NCI-H2081 treated with DMSO at 0.1 percent for 48 hours (cell line): ENCODE measurements around the gene PTPRG.
"Not testable (repeated sequence)": the region's sequence is repeated elsewhere in the genome, so short reads cannot be mapped to it uniquely, and the experiment has no call there.

Experiments
- DNase-seq: peaks from one replicate; lab custom pipeline; 2025; lab: John Stamatoyannopoulos, UW

Gene PTPRG

DNA sequence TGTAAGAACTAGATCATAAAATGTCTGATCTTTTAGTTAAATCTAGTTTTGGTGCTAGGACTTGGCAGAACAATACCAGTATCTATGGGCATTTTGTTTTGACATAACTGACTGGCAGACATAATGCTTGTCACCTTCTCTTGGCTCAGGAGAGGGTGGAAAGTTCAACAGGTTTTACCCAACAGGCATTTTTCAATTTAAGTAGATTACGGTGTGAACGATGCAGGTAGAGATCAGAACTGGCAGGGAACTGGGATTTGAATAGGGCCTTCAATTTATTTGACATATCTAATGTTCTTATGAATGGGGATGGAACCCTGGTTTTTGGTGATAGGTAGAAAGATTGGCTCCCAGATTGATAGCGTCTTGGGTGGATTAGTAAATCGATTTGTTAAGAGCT is 460.9 kb downstream of the PTPRG start:
- no peak for DNase-seq

DNA sequence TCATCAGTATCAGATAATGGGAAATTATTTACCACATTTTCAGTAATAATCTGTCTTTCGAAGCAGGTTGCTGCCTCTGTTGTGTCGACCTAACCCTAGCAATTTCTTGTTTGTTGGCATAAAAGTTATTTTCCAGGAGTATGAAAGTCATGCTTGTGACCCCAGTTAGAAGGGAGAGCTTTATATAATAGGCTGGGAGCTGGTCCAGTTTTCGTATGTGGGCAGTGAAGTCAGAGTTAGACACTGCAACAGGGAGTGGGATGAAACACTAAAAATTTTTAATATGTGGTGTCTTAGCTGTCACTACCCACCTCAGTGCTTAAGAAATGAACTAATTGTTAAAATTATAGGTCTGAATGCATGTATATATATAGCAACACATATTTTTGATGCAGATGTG is 463.5 kb downstream of the PTPRG start:
- DNase-seq: no peak

DNA sequence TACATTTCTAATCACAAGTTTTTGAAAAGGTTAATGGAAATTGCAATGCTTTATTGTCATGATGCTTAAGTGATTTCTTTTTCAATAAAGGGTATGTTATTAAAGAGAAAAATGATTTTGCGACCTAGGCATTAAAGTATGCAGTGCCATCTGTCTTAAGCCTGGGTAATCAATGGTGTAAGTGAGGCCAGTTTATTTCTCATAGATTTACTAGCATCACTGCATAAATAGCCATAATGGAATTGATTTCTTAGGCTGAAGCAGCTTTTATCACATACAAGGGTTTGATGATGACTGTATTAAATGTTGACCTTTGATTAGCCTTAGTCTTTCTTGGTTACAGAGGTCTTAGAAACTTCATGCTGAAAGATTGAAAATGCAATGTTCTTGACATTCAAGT is 464.5 kb downstream of the PTPRG start:
- no peak for DNase-seq

DNA sequence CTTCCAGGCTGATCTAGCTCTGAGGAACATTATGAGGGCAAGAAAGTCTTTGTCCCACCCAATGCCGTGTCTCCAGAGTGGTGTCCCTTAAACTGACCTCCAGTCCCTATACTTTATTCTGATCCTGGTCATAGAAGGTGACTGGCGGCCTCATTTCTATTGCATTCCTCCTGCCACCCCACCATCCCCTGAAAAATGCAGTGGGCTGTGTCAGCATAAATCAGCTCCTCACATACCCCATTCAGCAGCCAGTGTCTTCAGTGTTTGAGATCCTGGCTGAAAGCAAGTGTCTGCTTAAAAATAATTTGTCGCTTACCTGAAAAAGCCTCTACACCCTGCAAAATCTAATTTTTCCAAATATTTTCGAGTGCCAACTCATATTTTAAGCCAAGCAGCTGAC is 465.9 kb downstream of the PTPRG start:
- no peak for DNase-seq

DNA sequence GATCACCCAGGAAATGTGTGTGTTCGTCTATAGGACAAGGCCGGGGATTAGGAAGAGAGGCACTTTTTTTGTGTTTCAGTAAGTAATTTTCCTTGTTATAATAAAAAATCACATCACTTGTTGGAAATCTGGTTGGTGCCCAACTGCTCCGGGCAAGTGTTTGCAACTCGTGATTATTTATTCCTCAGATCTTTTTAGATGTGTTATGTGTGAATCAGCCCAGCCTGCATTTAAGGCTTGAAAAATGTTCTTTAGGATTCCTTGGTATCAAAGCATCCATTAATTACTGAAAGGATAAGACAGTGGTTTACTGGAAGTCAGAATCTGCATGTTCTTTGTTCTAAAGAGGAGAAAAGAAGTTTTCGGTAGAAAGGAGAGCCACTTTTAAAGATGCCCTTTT is 466.4 kb downstream of the PTPRG start:
- no peak for DNase-seq

DNA sequence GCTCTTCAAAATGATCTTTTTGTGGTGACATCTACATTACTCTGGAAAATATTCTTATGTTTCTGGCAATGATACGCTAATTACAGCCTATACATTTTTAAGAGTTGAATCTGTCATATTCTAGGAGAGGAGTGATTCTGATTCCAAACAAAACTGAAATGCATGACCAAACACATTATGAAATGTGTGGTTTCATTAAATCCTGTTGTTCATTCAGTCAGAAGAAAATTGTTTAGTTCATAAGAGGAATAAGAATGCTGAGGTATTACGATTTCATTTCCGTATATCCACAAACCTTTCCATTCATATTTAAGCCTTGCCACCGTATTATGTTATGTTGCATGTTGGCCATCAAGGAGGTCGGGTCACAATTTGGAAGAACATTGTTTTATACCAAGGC is 466.9 kb downstream of the PTPRG start:
- DNase-seq: no peak

DNA sequence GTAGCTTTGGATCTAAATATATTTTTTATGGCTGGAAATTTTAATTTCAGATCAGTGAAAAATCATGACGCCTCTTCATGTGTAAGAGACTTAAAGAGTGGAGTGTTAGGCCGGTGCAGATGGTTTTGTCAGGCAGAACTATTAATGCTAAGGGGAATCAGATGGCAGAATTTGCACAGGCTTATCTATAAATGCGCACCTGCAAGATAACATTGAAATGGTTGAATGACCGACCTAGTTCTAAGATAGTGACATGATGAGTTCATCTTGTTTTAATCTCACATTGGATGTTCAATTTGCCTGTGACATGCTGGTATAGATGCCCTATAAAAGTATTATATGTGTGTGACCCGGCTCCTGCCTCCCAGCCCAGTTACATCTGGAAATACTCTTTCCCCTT is 471.4 kb downstream of the PTPRG start:
- no peak for DNase-seq

DNA sequence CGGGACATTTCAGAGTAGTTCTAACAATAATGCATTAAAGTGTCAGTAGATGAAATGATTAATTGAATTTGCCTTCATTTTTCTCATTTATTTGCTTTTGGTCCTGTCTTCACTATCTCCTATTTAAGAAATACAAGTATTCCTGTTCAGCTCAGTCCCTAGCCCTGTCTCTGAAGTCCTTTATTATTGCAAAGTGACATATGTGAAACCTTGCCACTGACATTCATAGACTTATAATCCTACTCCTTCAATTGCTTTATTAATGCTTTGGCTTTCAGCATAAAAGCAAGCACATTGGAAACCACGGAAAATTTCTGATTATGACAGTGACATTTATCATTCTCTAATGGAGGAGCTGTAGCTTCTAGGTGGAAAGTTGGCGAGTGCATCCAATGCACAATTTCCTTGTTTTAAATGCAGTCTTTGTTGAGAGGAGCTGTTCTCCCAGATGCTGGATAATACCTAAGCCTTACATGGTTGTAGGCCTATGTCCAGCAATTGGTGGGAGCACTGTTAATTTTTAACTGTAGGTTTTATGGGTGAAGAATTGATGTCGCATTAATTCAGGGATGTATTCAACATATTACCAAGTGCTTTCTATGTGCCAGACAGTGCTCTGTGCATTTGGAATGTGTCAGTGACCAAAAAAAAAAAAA is 474.2 kb downstream of the PTPRG start:
- DNase-seq: no peak

DNA sequence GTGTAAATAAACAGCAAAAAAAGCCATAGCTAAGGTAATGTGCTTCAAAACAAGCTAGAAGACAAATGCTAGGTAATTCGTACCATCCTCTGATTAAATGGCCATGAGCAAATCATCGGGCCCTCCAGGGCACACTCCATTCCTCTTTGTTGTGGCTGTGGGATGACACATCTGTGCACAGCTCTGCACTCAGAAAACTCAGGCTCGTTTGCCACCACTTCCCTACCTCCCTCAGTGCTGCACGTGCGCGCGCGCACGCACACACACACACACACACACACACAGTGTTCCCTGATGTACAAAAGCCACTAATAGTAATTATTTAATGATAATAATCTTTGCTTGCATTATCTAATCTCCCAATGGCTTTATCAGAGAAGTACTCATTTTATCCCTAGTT is 475.4 kb downstream of the PTPRG start:
- DNase-seq: no peak

DNA sequence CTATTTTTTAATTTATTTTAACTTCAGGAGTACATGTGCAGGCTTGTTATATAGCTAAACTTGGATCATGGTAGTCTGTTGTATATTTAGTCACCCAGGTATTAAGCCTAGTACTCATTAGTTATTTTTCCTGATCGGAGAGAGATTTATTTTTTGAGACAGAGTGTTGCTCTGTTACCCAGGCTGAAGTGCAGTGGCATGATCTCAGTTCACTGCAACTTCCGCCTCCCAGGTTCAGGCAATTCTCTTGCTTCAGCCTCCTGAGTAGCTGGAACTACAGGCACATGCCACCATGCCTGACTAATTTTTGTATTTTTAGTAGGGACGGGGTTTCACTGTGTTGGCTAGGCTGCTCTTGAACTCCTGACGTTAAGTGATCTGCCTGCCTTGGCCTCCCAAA is 477.4 kb downstream of the PTPRG start:
- not testable (repeated sequence) for DNase-seq

DNA sequence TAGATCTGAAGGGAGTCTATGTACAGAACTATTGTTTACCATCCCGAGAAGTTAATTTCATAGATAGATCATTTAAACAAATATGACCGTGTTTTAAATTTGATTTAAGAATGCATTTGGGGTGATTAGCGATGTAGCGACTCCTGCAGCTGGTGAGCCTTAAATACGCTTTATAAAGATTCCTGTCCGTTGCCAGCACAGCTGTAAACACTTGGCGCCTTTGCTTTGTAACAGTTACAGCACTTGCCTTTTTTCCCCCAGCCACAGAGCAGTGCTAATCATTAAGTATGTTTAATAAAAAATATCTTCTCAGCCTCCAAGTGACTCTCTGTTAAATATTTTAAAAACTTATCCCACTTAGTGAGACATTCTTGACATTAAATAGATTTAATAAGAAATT is 478.2 kb downstream of the PTPRG start:
- no peak for DNase-seq

DNA sequence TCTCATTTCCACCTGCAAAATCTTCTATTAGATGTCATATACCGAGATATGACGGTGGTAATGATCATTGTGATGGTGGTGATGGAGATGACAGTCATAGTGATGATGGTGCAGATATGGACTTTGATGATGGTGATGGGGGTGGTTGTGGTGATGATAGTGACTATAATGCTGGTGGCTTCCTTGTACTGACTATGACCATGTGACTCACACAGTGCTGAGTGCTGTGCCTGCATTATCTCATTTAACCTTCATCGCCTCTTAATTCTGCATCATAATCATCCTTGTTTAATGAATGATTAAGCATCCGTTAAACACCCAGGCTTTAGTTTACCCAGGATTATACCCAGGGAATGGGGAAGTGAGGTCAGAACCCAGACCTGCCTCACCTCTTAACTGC is 480.3 kb downstream of the PTPRG start:
- no peak for DNase-seq

DNA sequence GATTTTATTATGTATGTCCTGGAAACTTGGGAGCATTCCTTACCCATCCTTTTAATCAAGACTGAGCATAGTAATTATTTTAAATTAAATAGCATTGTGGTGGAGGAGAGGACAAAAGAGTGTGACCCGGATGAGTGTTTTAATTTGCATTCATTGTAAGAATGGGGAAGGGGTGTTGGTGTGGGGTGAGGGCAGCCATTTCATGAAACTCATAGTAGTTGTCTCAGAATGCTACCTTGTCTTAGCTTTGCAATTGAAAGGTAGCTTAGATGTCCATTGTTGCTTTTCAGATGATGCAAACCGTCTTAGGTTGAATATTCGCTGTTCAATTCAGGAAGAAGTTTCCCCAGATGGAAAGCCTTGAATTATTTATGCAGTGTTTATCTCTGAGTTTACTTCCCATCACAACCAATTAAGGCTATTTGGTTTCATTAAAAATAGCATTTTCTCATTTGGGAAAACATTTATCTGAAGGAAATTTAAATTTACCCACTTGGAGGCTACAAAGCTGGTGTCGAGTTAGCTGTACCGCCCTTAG is 483.6 kb downstream of the PTPRG start:
- no peak for DNase-seq

DNA sequence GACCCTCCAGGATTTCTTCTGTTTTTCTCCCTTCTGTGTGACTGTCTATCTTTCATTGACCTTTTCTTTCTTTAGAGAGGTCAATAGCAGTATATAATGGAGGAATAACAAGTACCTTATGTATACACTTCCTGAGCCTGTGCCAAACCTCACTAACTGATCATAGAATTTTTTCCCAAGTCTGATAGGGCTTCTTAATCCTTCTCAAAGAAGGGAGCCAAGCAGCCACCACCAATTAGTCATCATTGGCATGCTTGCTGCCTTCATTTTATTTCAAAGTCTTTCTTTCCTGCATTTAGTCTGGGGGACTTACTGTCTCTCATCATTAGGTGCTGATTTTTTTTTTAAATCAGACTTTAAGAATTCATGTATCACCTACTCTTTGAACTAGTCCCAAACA is 485.0 kb downstream of the PTPRG start:
- no peak for DNase-seq

DNA sequence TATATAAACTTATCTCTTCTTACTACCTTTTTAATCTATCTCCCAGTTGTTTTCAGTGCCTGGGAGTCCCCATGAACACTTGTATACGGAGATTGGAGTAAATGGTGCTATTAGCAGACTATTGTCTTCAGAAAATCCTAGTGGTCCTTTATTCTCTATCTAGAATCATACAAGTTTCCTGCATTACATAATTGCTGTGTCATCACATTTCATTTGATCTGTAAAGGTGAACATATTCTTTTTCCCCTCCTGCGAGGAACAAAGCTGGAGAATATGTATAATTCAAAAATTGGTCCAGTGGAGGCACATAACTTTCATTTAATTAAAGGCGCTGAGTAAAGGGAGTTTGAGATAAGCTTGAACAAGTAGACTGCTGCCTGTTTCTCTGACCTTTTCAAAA is 487.2 kb downstream of the PTPRG start:
- DNase-seq: no peak

DNA sequence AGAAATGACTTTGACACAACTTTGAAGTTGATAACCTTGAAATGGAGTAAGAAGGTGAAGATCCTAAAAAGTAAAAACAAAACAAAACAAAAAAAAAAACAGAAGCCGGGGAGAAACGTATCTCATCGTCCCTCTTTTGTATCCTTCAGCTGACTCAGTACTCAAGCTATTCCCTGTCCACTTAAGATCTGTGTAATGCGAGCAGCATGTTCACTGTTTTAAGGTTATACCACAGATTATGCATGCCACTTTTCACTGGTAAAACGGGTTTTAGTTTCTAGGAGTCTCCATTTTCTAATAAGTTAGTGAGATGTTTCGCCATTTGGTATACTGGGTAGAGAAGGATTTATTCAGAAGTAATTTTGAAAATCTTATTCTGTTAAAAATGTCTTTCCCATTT is 487.7 kb downstream of the PTPRG start:
- DNase-seq: no peak

DNA sequence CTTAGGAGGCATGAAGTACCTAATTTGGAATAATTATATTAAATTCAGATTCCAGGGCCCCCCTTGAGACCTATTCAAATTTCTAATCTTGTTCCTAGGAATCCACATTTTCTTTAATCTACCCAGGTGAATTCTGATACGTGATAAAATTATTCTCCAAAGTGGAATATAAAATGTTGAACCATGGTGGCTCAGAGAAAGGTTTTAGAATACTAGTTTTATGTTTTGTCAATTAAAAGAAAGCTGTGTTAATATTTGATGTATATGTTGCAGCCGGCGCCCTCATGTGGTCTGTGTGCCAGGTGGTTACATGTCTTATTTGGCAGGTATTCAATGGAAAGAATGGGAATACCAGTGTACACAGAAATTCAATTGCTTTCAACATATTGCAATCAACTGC is 490.1 kb downstream of the PTPRG start:
- DNase-seq: peak; percentile 69

DNA sequence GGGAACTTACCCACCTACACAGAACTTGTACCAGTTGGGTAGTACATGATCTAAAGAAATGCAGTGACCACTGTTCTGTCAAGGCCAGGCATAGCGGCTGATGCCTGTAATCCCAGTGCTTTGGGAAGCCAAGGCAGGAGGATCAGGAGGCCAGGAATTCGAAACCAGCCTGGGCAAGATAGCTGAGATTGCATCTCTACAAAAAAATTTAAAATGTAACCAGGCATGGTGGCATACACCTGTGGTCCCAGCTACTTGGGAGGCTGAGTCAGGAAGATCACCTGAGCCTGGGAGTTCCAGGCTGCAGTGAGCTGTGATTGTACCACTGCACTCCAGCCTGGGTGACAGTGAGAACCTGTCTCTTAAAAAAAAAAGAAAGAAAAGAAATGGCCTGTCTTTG is 491.0 kb downstream of the PTPRG start:
- no peak for DNase-seq

DNA sequence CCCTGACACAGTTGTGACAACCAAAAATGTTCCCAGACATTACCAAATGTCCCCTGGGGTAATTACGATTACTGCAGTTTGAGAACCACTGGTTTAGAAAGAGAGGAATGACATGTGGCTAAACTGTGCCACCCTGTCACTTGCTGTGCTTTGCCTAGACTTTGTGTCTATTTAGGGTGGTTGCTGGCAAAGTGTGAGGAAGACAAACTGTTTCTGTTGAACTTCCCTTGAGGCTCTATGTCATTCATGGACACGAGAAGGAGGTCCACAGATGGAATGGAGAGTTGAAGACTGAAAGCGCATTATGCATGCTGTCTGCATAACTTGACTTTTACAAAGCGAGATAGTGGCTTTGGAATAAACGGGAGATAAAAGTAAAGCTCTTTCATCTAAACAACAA is 495.3 kb downstream of the PTPRG start:
- no peak for DNase-seq

DNA sequence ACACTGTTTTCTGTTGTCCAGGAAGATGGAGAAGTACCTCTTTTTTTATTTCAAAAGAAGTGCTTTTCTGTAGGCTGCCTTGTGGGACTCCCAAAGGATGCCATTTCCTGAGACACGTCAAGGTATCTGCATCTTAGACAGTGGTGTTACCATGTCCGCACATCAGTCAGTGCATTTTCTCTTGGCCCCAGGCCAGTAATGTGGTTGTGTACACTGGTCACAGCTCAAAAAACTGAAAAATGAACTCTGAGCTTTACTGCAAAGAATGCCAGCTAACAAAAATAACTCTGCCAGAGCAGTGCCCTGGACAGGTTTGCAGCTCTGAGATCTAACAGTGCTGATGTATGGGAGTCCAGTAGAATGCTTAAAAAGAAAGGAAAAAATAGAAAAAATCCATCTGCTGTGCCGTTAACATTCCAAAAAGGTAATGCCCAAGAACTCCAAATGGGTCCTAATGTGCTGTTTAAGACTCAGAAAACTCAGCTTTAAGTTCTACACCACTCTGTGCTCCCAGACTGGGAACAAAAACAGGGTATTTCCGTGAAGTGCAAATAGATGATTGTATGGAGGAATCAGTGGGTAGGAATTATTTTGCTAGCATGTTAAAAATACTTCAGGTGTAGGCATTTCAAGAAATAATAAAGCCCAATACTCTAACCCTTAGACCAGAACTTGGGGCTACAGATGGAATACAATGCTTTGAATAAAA is 496.1 kb downstream of the PTPRG start:
- DNase-seq: no peak

DNA sequence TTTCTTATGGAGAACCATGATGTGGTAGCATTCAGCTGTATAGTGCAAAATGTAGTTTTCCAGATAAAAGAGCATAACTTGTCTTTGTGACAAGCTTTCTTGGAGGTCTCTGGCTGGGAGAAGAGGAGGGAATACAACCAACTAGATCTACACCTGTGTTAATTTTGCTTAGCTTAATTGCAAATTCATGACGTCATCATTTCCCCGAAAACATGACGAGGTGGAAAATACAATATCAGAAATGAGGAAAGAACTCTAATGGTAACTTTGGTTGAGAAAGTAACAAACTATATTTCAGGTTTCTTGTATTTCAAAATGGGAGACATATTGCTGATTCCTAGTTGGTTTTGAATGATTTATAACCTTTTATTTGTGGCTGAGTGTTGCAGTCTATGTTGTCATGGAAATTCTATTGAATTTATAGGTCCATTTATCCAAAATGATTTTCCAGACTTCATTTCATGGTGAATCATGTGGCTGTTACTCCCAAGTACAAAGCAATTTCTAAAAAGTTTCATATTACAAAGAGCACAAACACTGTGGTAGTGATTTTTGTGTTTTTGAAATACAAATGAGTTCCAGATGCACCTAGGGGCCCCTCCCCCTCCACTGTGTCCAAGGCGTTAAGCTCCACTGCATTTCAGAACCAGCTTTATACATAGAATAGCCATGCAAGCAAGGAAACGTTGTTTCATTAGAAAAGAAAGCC is 504.8 kb downstream of the PTPRG start:
- no peak for DNase-seq

DNA sequence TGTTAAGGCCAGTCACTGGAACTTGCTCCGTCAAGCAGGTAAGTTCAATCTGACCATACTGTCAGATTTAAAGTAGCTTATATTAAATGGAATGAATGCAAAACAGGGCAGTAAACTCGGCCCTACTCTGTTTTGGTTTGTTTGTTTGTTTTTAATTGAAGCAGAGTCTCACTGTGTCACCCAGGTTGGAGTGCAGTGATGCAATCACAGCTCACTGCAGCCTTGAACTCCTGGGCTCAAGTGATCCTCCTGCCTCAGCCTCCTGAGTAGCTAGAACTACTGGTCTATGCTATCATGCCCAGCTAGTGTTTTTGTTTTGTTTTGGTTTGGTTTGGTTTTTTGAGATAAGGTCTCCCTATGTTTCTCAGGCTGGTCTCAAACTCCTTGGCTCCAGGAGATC is 507.0 kb downstream of the PTPRG start:
- DNase-seq: no peak

DNA sequence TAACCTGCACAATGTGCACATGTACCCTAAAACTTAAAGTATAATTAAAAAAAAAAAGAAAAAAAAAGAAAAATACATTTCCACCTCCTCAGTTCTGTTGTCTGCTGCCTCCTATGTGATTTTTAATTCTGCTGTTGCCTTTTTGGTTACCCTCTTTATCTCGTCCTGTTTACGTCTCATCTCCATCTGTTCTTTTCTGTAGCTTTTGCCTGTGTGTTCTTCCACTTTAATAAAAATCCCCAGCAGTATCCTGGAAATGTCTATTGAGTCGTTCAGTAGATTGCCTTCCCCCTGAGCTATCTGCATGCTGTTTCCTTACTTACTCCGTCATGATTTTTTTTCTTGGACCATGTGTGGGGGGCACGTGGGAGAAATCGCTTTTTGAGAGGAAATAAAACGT is 509.5 kb downstream of the PTPRG start:
- no peak for DNase-seq
